GM23338 (cell line): Measurements from ENCODE around the gene EXOC6.

Source experiments
- CTCF ChIP-seq, 2 experiments: fragments of 200-600 bp in 1 of 2; sonication (generic) in 1 of 2; conservative IDR thresholded peaks; 2 replicates each; pipeline versions ENCODE4 v1.5.1 to v1.6.1; 2016 to 2017; ENCODE audit warnings: antibody characterized with exemption in 2 of 2, low read depth in 2 of 2, mild to moderate bottlenecking in 2 of 2, moderate library complexity in 1 of 2
- EZH2 ChIP-seq: fragments of 200-600 bp; sonication (generic); IDR thresholded peaks from one replicate; pipeline ENCODE4 v1.8.0; 2017; ENCODE audit warnings: antibody characterized with exemption, mild to moderate bottlenecking, low read depth; ENCODE audit not compliant: unreplicated experiment
- REST ChIP-seq: IDR thresholded peaks from one replicate; pipeline ENCODE4 v1.6.1; 2018; ENCODE audit warnings: antibody characterized with exemption; ENCODE audit not compliant: unreplicated experiment

- no peak for TF ChIP-seq CTCF (conservative IDR thresholded peaks at IDR 0.05; ENCODE audit: low read depth in 2 of 2)
- no peak for TF ChIP-seq EZH2
- TF ChIP-seq REST: no peak
Observed at GRCh38 chr10:92997620-92998019, 149.3 kb downstream of the EXOC6 start.
